ENCODE data around the gene SLC20A1. TPM values are rescaled to one million over a fixed set of nuclear protein-coding genes. Genes with fewer than 3 reads are reported as not detected.

The SLC20A1 gene
- total RNA-seq, 3 donors from 2014 or later: 26.1 to 46.8 (median 42.6) TPM

GRCh38 chr2:112712465-112712864, 66.7 kb downstream of the SLC20A1 start:
- Histone ChIP-seq H3K4me1 (no peaks in the 10 kb centered on the region), H3K36me3 (no peaks in the 10 kb centered on the region), H3K4me3 (no peak overlapping the region), H3K27ac (no peak overlapping the region), H3K9me3 (no peaks in the 10 kb centered on the region), H3K27me3 (no peaks in the 10 kb centered on the region)
- TF ChIP-seq POLR2AphosphoS5 (IDR thresholded peaks at IDR 0.05): no peak
- TF ChIP-seq, protein P1, sequence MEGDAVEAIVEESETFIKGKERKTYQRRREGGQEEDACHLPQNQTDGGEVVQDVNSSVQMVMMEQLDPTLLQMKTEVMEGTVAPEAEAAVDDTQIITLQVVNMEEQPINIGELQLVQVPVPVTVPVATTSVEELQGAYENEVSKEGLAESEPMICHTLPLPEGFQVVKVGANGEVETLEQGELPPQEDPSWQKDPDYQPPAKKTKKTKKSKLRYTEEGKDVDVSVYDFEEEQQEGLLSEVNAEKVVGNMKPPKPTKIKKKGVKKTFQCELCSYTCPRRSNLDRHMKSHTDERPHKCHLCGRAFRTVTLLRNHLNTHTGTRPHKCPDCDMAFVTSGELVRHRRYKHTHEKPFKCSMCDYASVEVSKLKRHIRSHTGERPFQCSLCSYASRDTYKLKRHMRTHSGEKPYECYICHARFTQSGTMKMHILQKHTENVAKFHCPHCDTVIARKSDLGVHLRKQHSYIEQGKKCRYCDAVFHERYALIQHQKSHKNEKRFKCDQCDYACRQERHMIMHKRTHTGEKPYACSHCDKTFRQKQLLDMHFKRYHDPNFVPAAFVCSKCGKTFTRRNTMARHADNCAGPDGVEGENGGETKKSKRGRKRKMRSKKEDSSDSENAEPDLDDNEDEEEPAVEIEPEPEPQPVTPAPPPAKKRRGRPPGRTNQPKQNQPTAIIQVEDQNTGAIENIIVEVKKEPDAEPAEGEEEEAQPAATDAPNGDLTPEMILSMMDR (IDR thresholded peaks at IDR 0.05): no peak
- TF ChIP-seq POLR2A (IDR thresholded peaks at IDR 0.05): no peak
- intact Hi-C loops (cut with DNase I; ENCODE audit: low total_unique reads): no loop called here
- DNase-seq (ENCODE audit: low spot score in 2 of 2): no peak

GRCh38 chr2:112712903-112713584, 67.3 kb downstream of the SLC20A1 start:
- Histone ChIP-seq H3K4me1 (no peaks in the 10 kb centered on the region), H3K4me3 (no peak overlapping the region), H3K27me3 (no peaks in the 10 kb centered on the region), H3K27ac (no peak overlapping the region), H3K9me3 (no peaks in the 10 kb centered on the region), H3K36me3 (no peaks in the 10 kb centered on the region)
- intact Hi-C loops (cut with DNase I; ENCODE audit: low total_unique reads): no loop called here
- no peak for TF ChIP-seq POLR2A (IDR thresholded peaks at IDR 0.05)
- TF ChIP-seq POLR2AphosphoS5 (IDR thresholded peaks at IDR 0.05): no peak
- TF ChIP-seq, protein P1 (IDR thresholded peaks at IDR 0.05): no peak
- no peak for DNase-seq (ENCODE audit: low spot score in 2 of 2)

Other genes starting within 250 kb of the SLC20A1 start
- gene RGPD8, start 212.3 kb upstream of the SLC20A1 start, total RNA-seq: 10 to 100 TPM; 30.4 to 48.9 (median 40.0) TPM
- gene TTL, start 163.8 kb upstream of the SLC20A1 start, total RNA-seq: 10 to 100 TPM; 16.4 to 26.7 (median 22.0) TPM
- gene POLR1B, start 103.5 kb upstream of the SLC20A1 start, total RNA-seq: 10 to 100 TPM in 2 of 3 donors, 1 to 10 TPM in 1; 7.8 to 23.7 (median 15.7) TPM
- 10 to 100 TPM; 19.0 to 20.2 (median 19.5) TPM for gene CHCHD5, start 61.3 kb upstream of the SLC20A1 start, total RNA-seq
- gene NT5DC4, start 75.1 kb downstream of the SLC20A1 start, total RNA-seq: not detected
- under 1 TPM in 1 of 3 donors, not detected in 2; 0.96 TPM for gene CKAP2L, start 118.7 kb downstream of the SLC20A1 start, total RNA-seq
- under 1 TPM in 1 of 3 donors, not detected in 2; 0.44 TPM for gene IL1A, start 138.6 kb downstream of the SLC20A1 start, total RNA-seq
- gene IL1B, start 190.8 kb downstream of the SLC20A1 start, total RNA-seq: 1 to 10 TPM in 1 of 3 donors, not detected in 2; 8.0 TPM